EH (cell line): Measurements from ENCODE around the gene CACNA1H.
"Not testable (repeated sequence)": the region's sequence is repeated elsewhere in the genome, so short reads cannot be mapped to it uniquely, and the experiment has no call there.

ENCODE experiments used
- DNase-seq: peaks from one replicate; pipeline ENCODE4 v3.0.0-alpha.2; 2015; ENCODE audit warnings: low read depth

Gene CACNA1H

GRCh38 chr16:1228227-1228626, 75.3 kb downstream of the CACNA1H start:
- DNase-seq = not testable (repeated sequence)

GRCh38 chr16:1229476-1229875, 76.6 kb downstream of the CACNA1H start:
- DNase-seq = not testable (repeated sequence)

GRCh38 chr16:1230084-1230470, 77.2 kb downstream of the CACNA1H start, which contains the start of gene TPSB2:
Gene TPSB2, minus strand, starts transcription at chr16:1230184. Its CDS starts 233 bp downstream, at chr16:1229951.
- DNase-seq = not testable (repeated sequence)

GRCh38 chr16:1230471-1231212, 77.7 kb downstream of the CACNA1H start:
- DNase-seq = not testable (repeated sequence)

DNA sequence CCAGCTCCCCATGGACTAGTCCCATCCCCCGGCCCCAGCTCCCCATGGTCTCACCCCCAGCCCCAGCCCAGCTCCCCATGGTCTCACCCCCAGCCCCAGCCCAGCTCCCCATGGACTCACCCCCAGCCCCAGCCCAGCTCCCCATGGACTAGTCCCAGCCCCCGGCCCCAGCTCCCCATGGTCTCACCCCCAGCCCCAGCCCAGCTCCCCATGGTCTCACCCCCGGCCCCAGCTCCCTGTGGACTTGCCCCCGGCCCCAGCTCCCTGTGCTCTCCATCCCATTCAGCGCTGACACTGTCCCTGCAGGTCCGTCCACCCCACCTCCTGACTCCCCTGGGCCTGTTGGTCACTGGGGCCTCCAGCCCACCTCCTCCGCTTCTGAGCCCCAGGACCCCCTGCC, 78.4 kb downstream of the CACNA1H start:
- DNase-seq = not testable (repeated sequence)

DNA sequence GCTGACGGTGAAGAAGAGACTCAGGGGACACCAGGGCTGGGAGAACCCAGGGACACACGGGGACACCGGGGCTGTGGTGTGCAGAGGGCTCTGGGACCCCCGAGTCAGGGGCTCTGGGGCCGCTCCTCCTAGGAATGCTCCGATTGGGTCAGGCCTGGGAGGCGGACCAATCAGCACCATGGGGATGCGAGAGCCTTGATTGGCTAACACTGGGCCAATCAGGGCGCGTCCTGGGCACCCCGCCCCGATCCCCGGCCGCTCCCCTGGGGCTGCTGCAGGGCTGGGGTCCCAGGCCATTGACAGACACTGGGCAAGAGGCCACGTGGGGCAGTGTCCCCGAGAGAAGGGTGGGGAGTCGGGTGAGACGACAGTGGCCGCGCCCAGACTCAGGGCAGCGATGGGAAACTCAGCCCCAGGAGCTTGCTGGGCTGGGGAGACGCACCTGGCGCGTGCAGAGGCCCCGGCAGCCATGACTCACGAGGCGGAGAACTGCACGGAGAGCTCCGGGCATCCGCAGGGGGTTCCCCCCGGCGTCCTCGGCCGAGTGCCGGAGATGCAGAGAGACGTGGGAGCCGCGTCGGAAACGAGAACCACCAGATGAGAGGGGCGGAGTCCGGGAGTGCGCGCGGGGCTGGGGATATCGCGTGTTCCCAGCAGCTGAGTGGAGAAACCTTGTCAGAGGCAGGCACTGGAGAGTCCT, 79.3 kb downstream of the CACNA1H start:
- DNase-seq = not testable (repeated sequence)

GRCh38 chr16:1236659-1237058, 83.8 kb downstream of the CACNA1H start:
- not testable (repeated sequence) for DNase-seq

- no peak for DNase-seq
Measured at GRCh38 chr16:1237990-1238389, 85.1 kb downstream of the CACNA1H start.

- DNase-seq = not testable (repeated sequence)
Measured at GRCh38 chr16:1238909-1239308, 86.0 kb downstream of the CACNA1H start.

- not testable (repeated sequence) for DNase-seq
Measured at GRCh38 chr16:1239575-1239974, 86.7 kb downstream of the CACNA1H start.

DNA sequence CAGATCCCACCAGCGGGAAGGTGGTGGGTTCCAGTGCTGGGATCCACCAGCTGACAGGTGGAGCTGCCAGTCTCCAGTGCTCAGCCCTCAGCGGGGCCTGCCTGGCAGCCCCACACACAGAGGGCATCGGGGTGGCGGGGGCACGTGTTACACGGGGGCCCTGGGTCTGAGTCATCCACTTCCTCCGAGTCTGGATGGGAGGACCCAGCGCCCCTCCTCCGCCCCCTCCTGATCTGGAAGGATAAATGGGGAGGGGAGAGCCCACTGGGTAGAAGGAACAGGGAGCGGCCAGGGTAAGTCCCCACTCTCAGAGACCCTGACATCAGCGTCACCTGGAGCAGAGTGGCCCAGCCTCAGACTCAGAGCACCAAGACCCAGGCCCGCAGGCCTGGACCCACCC, 87.5 kb downstream of the CACNA1H start, which contains the start of gene TPSAB1:
Gene TPSAB1, plus strand, starts transcription at position 270 of the 400 bp plus-strand sequence. CDS start 234 bp downstream, outside the sequence.
- not testable (repeated sequence) for DNase-seq

DNA sequence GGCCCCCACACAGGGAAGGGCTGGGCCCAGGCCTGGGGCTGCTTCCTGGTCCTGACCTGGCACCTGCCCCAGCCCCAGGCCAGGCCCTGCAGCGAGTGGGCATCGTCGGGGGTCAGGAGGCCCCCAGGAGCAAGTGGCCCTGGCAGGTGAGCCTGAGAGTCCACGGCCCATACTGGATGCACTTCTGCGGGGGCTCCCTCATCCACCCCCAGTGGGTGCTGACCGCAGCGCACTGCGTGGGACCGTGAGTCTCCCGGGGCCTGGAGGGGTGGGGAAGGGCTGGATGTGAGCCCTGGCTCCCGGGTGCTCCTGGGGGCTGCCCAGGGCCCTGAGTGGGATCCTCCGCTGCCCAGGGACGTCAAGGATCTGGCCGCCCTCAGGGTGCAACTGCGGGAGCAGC, 88.2 kb downstream of the CACNA1H start:
- not testable (repeated sequence) for DNase-seq

GRCh38 chr16:1243363-1243762, 90.5 kb downstream of the CACNA1H start:
- not testable (repeated sequence) for DNase-seq

DNA sequence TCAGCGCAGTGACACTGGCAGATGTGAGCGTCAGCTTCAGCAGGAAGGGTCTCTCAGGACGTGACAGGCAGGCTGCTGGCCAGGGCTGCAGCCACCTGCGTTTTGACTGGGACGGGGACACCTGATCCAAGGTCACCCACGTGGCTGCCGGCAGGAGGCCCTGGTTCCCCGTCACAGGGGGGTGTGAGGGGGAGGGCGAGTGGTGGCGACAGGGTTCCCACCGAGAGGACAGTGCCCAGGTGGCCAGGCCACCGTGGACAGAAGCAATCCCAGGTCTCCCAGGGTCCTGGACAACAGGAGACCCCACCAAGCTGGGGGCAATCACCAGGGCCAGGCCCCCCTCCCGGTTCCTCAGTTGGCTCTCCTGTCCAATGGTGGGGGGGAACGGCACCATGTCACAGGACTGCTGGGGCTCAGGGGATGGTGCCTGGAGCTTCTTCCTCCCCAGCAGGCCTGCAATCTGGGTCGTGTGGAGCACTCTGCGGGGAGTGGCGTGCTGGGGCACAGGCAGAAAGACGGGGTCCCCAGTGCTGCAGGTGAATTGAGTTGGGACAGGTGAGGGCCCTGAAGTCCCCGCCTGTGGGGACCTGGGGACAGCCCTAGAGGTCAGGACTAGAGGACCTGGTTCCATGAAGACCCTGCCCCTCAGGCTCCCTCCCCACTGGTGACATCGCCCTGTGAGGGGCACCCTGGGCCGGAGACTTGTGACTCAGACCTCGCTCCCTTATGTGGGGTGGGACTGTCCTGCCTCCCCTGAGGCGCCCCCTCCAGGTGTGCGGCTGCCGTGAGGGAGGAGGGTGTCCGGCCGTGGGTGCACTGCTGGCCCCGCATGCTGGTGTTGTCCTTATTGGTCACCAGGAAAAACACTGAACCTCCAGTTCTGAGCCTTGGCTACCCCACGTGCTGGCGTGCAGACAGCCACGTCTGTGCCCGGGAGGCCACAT, 91.3 kb downstream of the CACNA1H start:
- DNase-seq = not testable (repeated sequence)

DNA sequence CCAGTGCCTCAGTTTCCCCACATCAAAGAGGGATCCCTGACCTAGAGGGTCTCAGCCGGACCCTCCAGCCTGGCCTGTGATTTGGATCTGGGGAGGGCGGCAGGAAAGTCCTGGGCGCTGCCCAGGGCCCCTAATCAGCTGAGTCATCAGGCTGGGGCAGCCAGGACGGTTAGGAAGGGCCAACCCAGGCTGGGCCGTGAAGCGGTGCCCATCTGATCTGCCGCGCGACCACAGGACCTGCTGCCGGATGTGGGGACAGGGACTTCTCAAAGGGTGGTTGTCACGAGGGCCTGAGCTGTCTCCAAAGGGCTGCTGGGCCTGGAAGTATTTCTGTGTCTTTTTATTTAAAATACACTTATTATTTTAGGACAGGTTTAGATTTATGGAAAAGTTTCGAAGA, 92.0 kb downstream of the CACNA1H start:
- no peak for DNase-seq

GRCh38 chr16:1245452-1246020, 92.6 kb downstream of the CACNA1H start:
- DNase-seq = no peak

DNA sequence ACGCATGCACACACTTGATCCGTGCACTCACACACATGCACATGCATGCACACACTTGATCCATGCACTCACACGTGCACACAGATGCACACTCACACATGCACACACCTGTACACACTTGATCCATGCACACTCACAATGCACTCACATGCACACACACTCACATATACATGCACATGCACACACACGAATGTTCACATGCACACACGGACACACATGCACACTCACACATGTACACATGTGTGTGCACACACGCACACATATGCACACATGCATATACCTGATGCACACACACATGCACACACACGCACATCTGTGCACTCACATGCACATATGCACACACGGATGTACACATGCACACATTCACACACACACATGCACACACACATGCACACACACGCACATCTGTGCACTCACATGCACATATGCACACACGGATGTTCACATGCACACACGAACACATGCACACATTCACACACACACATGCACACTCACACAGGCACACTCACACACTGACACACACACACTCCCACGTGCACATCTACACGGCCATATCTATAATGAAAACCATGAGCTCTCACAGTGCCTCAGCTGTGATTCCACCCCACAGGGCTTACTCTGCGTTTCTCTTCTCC, 95.1 kb downstream of the CACNA1H start:
- not testable (repeated sequence) for DNase-seq

GRCh38 chr16:1249031-1249755, 96.3 kb downstream of the CACNA1H start:
- DNase-seq = not testable (repeated sequence)

- DNase-seq = not testable (repeated sequence)
Measured at GRCh38 chr16:1253701-1254364, 100.9 kb downstream of the CACNA1H start.

GRCh38 chr16:1254821-1255220, 101.9 kb downstream of the CACNA1H start:
- not testable (repeated sequence) for DNase-seq
